ENCODE measurements around the gene FOXP4.

DNA sequence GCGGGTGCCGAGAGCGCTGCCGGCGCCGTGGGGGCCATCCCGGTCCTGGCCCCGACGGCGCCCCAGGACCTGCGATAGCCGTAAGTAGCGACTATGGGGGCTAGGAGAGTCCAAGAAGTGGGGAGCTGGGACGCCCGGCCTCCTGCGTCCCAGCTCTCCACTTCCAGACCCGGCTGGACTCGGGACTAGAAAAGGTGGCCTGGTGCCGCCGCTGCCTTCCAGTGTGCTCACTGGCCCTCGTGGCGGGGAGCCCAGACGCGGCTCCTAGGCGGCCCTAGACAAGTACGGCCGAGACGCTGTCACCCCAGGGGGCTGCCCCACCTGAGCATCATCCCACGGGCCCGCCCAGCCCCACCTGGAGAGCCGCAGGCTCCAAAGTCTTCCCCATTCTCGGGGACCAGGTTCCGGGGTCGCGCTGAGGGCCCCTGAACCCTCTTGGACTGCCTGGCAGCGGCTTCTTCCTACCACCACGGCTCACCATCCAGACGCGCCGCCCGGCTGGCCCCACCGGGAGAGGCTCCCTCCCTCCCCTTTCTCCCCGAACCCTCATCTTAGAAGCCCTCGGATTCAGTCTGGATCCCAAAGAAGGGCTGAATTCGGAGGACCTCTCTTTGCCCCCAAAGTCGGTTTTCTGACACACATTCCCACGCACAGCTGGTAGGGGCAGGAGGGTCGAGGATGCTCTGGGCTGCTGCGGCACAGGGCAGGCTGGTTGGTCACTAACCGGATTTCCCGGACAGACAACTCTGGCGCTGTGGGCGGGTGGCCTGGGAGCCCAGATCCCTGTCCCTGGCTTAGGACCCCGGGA lies 91.2 kb downstream of the FOXP4 start:
- TF ChIP-seq USF2 (IDR thresholded peaks at IDR 0.05) (no peak), CEBPB (IDR thresholded peaks at IDR 0.05) (no peak), ESRRA (IDR thresholded peaks at IDR 0.05; ENCODE audit: borderline replicate concordance, low read length) (no peak), EP300 (IDR thresholded peaks at IDR 0.05) (no peak), POLR2A (IDR thresholded peaks at IDR 0.05; ENCODE audit: low read length) (no peak), TFCP2L1 (CRISPR knock-in tag; IDR thresholded peaks at IDR 0.05) (no peak), SMC3 (IDR thresholded peaks at IDR 0.05) (no peak)
- TF ChIP-seq, protein P1, sequence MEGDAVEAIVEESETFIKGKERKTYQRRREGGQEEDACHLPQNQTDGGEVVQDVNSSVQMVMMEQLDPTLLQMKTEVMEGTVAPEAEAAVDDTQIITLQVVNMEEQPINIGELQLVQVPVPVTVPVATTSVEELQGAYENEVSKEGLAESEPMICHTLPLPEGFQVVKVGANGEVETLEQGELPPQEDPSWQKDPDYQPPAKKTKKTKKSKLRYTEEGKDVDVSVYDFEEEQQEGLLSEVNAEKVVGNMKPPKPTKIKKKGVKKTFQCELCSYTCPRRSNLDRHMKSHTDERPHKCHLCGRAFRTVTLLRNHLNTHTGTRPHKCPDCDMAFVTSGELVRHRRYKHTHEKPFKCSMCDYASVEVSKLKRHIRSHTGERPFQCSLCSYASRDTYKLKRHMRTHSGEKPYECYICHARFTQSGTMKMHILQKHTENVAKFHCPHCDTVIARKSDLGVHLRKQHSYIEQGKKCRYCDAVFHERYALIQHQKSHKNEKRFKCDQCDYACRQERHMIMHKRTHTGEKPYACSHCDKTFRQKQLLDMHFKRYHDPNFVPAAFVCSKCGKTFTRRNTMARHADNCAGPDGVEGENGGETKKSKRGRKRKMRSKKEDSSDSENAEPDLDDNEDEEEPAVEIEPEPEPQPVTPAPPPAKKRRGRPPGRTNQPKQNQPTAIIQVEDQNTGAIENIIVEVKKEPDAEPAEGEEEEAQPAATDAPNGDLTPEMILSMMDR (IDR thresholded peaks at IDR 0.05): no peak

Measured in A549 (cell line).